Limb (tissue), 2 donors: ENCODE results near the gene SLC39A8.
A peak's percentile ranks its signal among the peaks of the same experiment; 100 is the strongest.
"Not testable (repeated sequence)": the region's sequence is repeated elsewhere in the genome, so short reads cannot be mapped to it uniquely, and the experiment has no call there.

Source experiments
- DNase-seq, 2 donors: peaks; one replicate each; pipeline ENCODE4 v3.0.0-alpha.2; 2016; ENCODE audit errors: extremely low spot score in 2 of 2

The SLC39A8 gene

DNA sequence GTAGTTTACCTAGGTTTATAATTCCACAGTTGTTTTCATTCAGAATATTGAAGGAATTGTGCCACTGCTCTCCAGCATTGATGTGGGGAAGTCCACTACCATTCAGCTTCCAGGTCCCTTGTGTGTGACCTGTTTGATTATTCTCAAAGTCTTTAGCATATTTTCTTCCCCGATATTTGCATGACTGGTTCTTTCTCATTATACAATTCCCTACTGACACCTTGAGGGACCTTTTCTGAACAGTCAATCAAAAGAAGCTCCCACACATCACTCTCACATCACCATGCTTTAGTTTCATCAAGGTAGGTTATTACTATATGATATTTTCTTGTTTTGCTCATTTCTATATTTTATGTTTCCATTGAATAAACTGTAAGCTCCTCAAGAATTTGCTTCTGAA lies 44.1 kb downstream of the SLC39A8 start:
- no peak for DNase-seq

DNA sequence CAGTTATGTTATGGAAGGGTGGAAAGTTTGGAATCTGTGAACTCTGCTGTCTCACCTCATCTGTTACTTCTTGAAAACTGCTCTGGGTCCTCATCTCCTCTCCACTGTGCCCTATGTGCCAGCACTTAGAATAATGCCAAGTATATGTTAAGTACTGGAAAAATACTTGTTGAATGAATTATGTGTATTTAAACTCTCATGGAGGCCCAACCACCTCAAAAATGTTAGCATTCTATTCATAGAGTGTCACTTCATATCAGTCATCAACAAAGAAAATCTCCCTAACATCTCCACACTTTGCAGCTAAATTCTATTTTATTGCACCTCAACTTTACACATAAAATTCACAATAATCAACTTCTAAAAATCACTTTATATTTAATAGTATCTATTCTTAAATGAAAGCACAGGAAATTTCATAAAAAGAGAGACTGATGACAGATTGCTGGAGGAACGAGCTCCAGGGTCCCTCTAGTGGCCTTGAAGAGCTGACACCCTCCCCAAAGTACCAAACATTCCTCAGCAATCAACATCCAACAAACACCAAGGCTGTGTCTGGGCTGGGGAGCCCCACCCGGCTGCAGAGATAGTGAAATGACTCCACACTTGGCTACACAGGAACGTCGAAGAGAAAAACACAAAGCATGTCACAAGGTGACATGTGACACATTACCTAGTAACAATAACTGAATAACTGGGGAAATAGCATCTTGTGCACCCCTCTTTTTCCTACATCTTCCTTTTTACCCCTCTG lies 45.8 kb downstream of the SLC39A8 start:
- DNase-seq = peak; percentile 19 to 30

DNA sequence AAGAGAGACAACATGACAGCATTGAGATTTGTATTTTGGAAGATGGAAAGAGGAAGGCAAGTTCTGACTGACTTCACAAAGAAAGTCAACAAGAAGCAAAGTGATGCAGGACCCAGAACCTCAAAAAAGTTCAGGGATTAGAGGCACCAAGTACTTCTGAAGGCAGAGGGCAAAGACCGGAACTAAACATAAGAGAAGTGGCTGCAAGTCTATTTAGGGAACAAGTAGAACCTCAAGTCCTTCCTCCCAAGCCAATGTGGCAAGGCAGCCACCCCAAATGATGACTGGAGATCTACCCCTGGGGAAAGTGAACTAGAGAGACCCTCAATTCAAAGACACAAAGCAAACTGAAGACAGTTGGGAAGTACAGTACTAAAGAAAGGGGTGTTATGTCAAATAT lies 46.6 kb downstream of the SLC39A8 start:
- no peak for DNase-seq

DNA sequence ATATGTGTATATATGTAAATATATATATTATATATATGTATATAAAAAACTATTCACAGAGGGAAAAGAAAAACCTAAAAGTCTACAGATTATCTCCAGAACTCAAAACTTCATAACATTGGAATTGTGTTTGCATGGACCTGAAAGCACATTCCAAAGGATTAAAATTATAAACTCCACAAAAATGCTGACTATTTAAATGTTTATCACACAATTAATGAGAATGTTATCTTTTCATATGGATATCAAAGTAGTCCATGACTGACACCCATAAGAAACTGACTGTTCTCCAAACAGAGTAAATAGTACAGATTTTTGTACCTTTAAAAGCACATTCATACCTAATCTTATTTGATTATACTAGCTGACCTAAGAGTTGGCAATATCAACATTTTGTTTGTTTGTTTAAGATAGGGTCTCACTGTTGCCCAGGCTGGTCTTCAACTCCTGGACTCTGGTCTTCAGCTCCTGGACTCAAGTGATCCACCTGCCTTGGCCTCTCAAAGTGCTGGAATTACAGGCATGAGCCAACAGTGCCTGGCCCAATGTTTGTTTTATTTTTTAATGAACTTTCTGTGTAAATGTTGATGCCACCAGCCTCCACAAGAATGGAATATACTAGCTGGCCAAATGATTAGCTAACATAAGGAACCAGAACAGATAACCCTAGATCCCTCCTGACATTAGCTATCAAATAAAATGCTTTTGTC lies 50.0 kb downstream of the SLC39A8 start:
- no peak for DNase-seq

DNA sequence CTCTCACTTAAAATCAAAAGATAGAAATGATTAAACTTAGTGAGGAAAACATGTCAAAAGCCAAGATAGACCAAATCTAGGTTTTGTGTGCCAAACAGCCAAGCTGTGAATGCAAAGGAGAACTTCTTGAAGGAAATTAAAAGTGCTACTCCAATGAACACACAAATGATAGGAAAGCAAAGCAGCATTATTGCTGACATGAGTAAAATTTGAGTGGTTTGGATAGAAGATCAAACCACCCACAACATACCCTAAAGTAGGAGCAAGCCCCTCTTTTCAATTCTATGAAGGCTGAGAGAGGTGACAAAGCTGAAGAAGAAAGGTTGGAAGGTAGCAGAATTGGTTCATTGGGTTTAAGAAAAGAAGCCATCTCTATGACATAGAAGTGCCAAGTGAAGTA lies 56.8 kb downstream of the SLC39A8 start:
- DNase-seq = no peak

DNA sequence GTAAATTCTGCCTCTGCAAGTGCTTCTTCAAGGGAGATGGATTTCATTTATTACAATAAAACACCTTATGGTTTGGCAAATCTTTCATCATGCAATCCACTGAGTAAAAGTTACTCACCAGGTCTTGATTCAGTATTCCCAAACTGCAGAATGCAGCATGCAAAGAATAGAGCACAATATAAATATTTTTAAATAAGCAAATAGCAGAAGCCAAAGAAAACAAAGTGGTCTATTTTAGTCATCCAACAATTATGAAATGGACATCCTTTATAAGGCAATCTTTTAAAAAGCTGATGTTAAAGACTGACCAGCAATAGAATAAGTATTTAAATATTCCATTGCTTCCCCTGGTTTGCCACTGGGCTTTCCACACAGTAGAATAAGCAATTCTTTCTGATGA lies 59.5 kb downstream of the SLC39A8 start:
- DNase-seq = no peak

DNA sequence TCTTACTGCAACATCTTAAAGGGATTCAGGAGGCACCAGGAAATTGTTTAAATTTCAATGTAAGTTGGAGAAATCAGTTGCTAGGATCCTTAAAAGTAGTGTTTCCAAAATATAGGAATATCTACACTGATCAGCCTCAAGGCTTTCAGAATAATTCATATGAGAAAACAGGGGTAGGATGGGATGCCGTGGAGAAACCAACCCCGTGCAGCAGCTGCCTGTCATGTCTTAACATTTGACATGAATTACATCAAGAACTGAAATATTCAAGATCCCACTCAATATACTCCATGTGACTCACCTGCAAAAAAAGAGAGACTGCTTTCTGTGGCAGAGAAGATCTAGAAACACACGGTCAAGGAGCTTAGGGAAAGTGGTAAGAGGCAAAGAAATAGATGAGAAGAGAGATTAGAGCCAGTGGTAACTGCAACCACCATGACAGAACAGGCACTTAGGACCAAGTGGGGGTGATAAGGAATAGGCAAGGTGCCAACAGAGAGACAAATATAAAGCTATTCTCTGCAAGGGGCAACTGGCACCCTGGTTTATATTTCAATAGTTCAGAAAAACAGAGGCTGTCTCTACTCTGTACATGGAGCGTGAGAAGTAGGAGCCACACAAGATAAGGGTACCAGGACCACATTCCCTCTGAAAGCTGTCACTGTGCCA lies 64.0 kb downstream of the SLC39A8 start:
- DNase-seq = no peak

DNA sequence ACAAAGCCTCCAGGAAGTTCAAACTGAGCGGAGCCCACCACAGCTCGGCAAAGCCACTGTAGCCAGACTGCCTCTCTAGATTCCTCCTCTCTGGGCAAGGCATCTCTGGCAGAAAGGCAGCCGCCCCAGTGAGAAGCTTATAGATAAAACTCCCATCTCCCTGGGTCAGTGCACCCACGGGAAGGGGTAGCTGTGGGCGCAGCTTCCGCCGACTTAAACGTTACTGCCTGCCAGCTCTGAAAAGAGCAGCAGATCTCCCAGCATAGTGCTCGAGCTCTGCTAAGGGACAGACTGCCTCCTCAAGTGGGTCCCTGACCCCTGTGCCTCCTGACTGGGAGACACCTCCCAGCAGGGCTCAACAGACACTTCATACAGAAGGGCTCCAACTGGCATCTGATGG lies 72.0 kb downstream of the SLC39A8 start:
- not testable (repeated sequence) for DNase-seq

DNA sequence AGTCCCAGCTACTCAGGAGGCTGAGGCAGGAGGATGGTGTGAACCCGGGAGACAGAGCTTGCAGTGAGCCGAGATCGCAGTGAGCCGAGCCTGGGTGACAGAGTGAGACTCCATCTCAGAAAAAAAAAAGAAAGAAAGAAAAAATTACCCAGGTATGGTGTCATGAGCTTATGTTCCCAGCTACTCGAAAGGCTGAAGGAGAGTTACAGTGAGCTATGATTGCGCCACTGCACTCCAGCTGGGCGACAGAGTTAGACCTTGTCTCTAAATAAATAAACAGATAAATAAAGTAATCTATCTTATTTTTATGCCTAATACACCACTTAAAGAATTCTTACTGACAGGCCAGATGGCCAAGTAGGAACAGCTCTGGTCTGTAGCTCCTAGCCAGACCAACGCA lies 73.0 kb downstream of the SLC39A8 start:
- DNase-seq = no peak

DNA sequence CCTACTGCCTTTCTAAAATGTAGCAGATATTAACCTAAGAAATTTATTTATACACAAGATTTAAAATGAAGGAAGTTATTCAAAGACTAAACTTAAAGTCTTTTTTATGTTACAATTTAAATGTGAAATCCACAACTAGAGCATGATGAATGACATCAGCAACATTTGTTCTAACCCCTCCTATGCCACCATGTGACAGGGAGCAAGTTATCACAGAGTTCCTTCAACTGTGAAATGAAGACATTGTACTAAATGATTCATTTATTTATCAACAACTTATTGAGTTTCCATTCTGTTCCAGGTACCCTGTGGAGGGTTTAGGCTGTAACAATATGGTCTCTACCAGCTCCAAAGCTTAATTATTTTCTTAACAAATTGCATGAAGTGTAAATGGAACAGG lies 76.9 kb downstream of the SLC39A8 start:
- no peak for DNase-seq

DNA sequence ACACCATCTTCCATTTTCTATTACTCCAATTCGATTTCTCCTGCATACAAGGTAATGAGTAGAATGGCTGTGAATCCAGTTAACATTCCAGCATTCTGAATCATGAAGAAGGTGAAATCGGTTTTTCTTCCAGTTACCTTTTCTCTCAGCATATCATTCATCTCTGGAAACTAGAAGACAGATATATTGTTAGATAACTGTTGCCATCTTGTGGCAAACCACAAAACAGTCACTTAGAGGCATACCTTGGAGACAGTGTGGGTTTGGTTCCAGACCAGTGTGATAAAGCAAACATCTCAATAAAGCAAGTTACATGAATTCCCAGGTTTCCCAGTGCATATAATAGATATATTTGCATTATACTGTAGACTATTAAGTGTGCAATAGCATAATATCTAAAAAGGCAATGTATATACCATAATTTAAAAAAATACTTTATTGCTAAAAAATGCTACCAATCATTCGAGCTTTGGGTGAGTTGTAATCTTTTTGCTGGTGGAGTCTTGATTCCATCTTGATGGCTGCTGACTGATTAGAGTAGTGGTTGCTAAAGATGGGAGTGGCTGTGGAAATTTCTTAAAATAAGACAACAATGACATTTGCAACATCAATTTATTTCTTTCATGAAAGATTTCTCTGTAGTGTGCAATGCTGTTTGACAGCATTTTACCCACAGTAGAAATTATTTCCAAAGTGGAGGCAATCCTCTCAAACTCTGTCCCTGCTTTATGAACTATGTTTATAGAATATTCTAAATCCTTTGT lies 82.1 kb downstream of the SLC39A8 start:
- peak in 1 of 2 donors; percentile 60 for DNase-seq

DNA sequence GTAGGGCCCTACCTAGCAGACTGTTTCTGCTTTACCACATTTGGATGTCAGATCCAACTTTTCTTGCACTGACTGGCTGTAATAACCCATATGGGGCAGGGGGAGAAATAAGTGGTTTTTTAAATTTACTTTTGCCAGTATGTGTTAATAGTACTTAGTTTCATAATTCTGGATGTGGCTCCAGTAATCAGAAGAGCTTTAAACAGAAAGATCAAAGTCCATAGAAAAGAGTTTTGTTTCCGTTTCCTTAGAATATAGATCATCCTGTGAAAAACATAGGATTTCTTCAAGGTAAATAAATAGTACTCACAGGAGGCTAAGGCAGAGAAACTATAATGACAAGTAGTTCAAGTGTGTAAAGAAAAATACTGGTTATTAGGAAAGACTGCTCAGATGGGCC lies 85.6 kb downstream of the SLC39A8 start:
- DNase-seq = no peak

DNA sequence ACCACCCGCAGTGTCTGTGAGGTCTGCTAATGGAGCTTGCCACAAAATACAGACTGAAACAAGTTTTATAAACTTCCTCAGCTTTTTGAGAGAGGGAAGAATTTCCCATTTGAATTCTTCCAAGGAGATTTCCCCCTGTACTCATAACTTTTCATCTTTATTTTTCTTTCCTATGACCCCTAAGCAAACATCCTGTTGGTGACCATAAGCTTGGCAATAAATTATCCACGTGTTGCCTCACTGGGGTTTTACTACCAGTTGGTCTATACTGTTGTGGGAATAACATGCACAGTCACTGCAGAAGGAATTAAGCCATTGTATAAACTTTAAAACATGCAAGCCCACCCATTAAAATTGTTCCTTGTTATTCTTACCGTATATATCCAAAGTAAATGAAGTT lies 86.2 kb downstream of the SLC39A8 start:
- no peak for DNase-seq

DNA sequence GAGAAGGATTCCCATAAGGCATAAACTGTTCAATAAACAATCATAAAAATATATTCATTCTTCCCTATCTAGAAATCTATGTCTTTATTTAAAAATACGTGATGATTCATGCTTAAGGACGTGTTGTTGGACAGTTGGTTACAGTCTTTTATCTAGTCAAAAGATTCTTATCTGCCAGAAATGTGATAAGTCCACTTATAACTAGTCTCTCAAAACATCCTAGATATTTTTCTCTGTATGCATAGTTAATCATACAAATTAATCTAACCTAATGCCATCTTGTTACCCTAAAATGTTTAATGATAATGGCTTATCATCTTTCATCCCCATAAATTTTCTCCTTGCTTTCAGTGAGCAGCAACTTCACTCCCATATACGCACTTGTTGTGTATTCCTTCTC lies 89.0 kb downstream of the SLC39A8 start:
- no peak for DNase-seq

DNA sequence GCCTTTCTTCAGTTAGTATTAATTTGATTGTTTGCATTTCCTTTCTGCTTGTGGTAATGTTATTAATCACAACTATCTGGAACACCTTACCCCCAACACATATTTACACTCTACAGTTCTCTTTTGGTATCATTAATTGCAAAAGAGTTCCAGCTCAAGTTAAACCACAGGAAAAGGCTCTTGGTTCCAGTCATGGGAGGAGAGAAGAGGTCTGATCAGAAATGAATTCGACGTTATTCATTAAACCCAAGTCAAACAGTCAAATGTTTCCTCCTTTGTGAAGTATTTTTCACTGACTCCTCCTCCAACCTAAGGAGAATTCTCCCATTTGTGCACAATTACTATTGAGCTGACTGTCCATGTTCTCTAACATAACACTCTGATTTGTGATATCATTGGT lies 91.4 kb downstream of the SLC39A8 start:
- no peak for DNase-seq

DNA sequence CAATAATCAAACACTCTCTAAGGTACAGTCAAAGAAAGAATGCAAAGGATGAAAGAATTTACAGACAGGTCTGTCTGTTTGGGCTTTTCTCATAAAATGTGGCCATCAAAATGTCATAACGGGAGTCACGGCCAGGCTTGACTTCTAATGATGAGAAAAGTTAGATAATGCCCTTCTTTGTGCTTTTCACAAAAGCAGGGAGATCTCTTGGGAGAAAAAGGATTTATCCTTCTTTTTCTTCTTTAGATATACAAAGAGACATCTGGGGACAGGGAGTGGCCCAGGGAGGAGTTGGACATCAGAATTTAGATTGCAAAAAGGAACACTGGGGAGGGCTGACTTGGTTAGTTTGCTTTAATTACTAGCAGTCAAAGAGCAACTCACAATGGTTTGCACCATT lies 93.1 kb downstream of the SLC39A8 start:
- DNase-seq = no peak

DNA sequence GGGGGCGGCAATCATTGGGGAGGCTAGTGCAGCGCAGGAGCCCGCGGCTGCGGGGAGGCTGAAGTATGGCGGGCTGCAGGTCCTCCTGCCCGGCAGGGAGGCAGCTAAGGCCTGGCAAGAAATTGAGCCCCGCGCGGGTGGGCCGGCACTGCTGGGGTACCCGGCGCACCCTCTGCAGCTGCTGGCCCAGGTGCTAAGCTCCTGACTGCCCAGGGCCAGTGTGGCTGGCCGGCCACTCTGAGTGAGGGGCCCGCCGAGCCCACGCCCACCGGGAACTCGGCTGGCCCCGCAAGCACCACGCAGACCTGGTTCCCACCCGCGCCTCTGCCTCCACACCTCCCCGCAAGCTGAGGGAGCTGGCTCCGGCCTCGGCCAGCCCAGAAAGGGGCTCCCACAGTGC lies 94.9 kb downstream of the SLC39A8 start:
- DNase-seq = no peak

DNA sequence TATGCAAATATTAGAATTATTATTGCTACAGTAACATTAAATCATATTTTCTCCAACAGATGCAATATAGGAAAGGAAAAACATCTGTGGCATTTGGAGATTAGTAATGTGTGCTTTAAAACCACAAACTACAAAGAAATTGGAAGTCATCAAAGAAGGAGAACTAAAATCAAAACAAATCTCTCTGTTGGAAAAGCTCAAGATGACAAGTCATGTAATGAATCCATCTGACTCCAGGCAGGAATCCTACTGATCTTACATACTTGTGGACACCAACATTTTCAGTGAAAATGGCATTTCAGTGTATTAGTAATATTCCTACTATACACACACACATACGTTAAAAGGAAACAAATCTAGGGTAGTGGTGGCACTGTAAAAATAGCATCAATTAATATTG lies 98.2 kb downstream of the SLC39A8 start:
- DNase-seq = no peak

DNA sequence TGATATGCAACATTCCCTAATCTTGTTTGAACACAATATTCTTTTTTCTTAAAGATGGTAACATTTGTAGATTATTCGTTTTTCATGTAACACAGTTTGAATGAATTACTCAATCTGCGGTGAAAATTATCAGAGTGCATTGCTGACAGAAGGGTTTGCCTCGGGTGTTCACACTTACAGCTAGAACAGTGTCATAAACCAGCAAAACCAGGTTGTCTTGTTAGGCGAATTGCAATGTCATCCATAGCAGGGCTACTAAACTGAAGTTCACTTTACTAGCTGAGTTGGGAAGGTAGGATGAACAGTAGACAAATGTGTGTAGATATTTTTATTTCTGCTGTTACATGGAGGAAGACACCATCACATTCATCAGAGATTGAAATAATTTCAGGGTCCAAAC lies 98.9 kb downstream of the SLC39A8 start:
- DNase-seq = no peak

DNA sequence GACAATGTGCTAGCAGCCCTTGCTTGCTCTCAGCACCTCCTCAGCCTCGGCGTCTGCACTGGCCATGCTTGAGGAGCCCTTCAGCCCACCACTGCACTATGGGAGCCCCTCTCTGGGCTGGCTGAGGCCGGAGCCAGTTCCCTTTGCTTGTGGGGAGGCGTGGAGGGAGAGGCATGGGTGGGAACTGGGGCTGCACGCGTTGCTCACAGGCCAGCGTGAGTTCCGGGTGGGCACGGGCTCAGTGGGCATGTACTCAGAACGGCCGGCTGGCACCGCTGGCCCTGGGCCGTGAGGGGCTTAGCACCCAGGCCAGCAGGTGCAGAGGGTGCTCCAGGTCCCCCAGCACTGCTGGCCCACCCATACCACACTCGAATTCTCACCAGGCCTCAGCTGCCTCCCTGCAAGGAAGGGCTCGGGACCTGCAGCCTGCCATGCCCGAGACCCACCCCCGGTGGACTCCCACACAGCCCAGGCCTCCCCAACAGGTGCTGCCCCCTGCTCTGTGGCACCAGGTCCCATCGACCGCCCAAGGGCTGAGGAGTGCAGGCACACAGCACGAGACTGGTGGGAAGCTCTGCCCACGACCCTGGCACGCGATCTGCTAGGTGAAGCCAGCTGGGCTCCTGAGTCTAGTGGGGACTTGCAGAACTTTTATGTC lies 100.3 kb downstream of the SLC39A8 start:
- DNase-seq = no peak

DNA sequence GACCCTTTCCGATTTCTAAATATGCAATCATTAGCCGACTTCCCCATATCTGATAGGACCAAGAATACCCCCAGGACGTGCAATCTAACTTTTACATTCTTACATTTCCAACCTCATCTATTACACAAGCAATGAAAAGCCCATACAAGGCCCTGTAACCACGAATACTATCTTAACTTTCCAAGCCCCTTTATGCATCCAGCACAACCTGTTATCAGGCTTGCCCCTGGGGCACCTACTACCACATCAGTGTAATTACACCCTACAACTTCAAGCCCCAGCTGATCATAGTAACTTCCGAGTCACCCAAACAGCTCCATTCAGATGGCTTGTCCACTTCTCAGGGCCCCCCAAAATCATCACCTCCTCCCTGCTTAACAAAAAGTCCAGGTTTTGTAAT lies 102.0 kb downstream of the SLC39A8 start:
- DNase-seq = not testable (repeated sequence)
